Natural killer cell (primary cell): ENCODE measurements around the gene PPP2R2D. TPM values are rescaled to one million over a fixed set of nuclear protein-coding genes. Genes with fewer than 3 reads are reported as not detected.
A peak's percentile ranks its signal among the peaks of the same experiment; 100 is the strongest.

Experiments
- ATAC-seq, 3 donors: fragments of 150-1000 bp in 2 of 3; fragments of 200-7000 bp in 1 of 3; cut with Tn5 transposase; 1 replicate in 1 of 3; 2 replicates in 2 of 3; pipeline ENCODE4 v1.10.0; 2021; ENCODE audit warnings: mild to moderate bottlenecking in 2 of 3, moderate library complexity in 2 of 3
- DNase-seq, 2 donors: peaks; one replicate each; pipeline versions ENCODE4 v3.0.0 to v3.0.0-alpha.2; 2013 to 2021; ENCODE audit warnings: mixed read lengths in 1 of 2
- H3K27ac ChIP-seq: one replicate; pipeline ENCODE4 v1.5.1; 2013; ENCODE audit warnings: mild to moderate bottlenecking, low read length
- H3K27me3 ChIP-seq: one replicate; pipeline ENCODE4 v1.6.1; 2013; ENCODE audit warnings: low read length; ENCODE audit not compliant: control insufficient read depth, insufficient read depth
- H3K36me3 ChIP-seq: one replicate; pipeline ENCODE4 v1.6.1; 2013; ENCODE audit warnings: low read length; ENCODE audit not compliant: control insufficient read depth, insufficient read depth
- H3K4me1 ChIP-seq: one replicate; pipeline ENCODE4 v1.6.1; 2013; ENCODE audit warnings: low read length; ENCODE audit not compliant: control insufficient read depth, insufficient read depth
- H3K4me3 ChIP-seq: one replicate; pipeline ENCODE4 v1.5.1; 2013; ENCODE audit warnings: low read length
- H3K9me3 ChIP-seq: one replicate; pipeline ENCODE4 v1.6.1; 2013; ENCODE audit warnings: low read length; ENCODE audit not compliant: control insufficient read depth, insufficient read depth
- H3K27ac Mint-ChIP-seq, 2 donors: one replicate each; pipeline ENCODE4 v1.8.0; 2022; ENCODE audit warnings: mild to moderate bottlenecking in 2 of 2, mixed read lengths in 2 of 2, moderate library complexity in 1 of 2
- H3K27me3 Mint-ChIP-seq, 2 donors: one replicate each; pipeline ENCODE4 v1.8.0; 2022; ENCODE audit warnings: low read depth in 2 of 2, mixed read lengths in 2 of 2
- H3K36me3 Mint-ChIP-seq: one replicate; pipeline ENCODE4 v1.8.0; 2022; ENCODE audit warnings: mixed read lengths
- H3K4me1 Mint-ChIP-seq, 2 donors: one replicate each; pipeline ENCODE4 v1.8.0; 2022; ENCODE audit warnings: mixed read lengths in 2 of 2
- H3K4me3 Mint-ChIP-seq: one replicate; pipeline ENCODE4 v1.8.0; 2022; ENCODE audit warnings: mild to moderate bottlenecking, moderate library complexity, mixed read lengths
- H3K9me3 Mint-ChIP-seq, 2 donors: one replicate each; pipeline ENCODE4 v1.8.0; 2022; ENCODE audit warnings: mixed read lengths in 2 of 2
- CTCF ChIP-seq: fragments of 200-600 bp; IDR thresholded peaks from one replicate; pipeline ENCODE4 v1.8.0; 2022; ENCODE audit warnings: antibody characterized with exemption
- WGBS: methylation state at CpG from one replicate; pipeline ENCODE4 v1.1.7; 2013; ENCODE audit warnings: missing lambda C conversion rate; ENCODE audit not compliant: insufficient coverage; 5-methylcytosine and 5-hydroxymethylcytosine counted together
- intact Hi-C: fragments of 100-400 bp; cut with micrococcal nuclease; formaldehyde crosslinking; loops from one replicate; pipeline ENCODE4 v1.14.2; 2022
- total RNA-seq, 4 donors: library from RNA; stranded (reverse); fragments of 120-200 nt in 1 of 4; gene quantifications; one replicate each; pipeline versions ENCODE4 v1.2.3 to v1.2.4, GENCODE V29; 2013 to 2022

PPP2R2D gene
- total RNA-seq, 3 donors from 2014 or later (not counting 1 experiment from before 2014, with no cell fraction given): 28.6 to 39.8 (median 35.8) TPM

GRCh38 chr10:131998845-131999681 lies 98.3 kb downstream of the PPP2R2D start:
- Histone ChIP-seq H3K27me3 (no peaks in the 10 kb centered on the region), H3K9me3 (no peaks in the 10 kb centered on the region), H3K4me3 (no peak overlapping the region), H3K36me3 (no peaks in the 10 kb centered on the region), H3K27ac (no peak overlapping the region), H3K4me1 (no peaks in the 10 kb centered on the region)
- no peak overlapping the region for H3K4me3 Mint-ChIP-seq
- ATAC-seq: no peak
- no peak for TF ChIP-seq CTCF
- H3K4me1 Mint-ChIP-seq: no peaks in the 10 kb centered on the region
- H3K27ac Mint-ChIP-seq: no peak overlapping the region
- H3K27me3 Mint-ChIP-seq: peaks cover 12 to 13% of the 10 kb centered on the region in 2 donors
- intact Hi-C loops: no loop called here
- no peaks in the 10 kb centered on the region for H3K36me3 Mint-ChIP-seq
- no peak for DNase-seq
- 89% methylated on average over 18 of the region's 18 CpGs for WGBS
- no peaks in the 10 kb centered on the region for H3K9me3 Mint-ChIP-seq

GRCh38 chr10:132001238-132001972 lies 100.6 kb downstream of the PPP2R2D start:
- no peak overlapping the region for H3K27ac ChIP-seq
- WGBS: 72% methylated on average over 14 of the region's 15 CpGs
- H3K36me3 ChIP-seq: no peaks in the 10 kb centered on the region
- Mint-ChIP-seq H3K36me3 (no peaks in the 10 kb centered on the region), H3K9me3 (no peaks in the 10 kb centered on the region), H3K27ac (no peak overlapping the region), H3K4me1 (no peaks in the 10 kb centered on the region), H3K27me3 (peaks cover 12 to 13% of the 10 kb centered on the region in 2 donors), H3K4me3 (no peak overlapping the region)
- H3K4me1 ChIP-seq: no peaks in the 10 kb centered on the region
- no peak for TF ChIP-seq CTCF
- H3K4me3 ChIP-seq: no peak overlapping the region
- DNase-seq (peak in 1 of 2 donors; percentile 22), ATAC-seq (peak in 2 of 3 donors; percentile 17 to 21)
- H3K9me3 ChIP-seq: peaks cover 4% of the 10 kb centered on the region
- intact Hi-C loops: no loop called here
- no peaks in the 10 kb centered on the region for H3K27me3 ChIP-seq

GRCh38 chr10:132002004-132002403 lies 101.2 kb downstream of the PPP2R2D start:
- H3K4me3 ChIP-seq: no peak overlapping the region
- Mint-ChIP-seq H3K36me3 (no peaks in the 10 kb centered on the region), H3K4me3 (no peak overlapping the region), H3K9me3 (no peaks in the 10 kb centered on the region), H3K4me1 (no peaks in the 10 kb centered on the region), H3K27ac (no peak overlapping the region), H3K27me3 (peaks cover 9 to 17% of the 10 kb centered on the region in 2 donors)
- no peaks in the 10 kb centered on the region for H3K27me3 ChIP-seq
- intact Hi-C loops: no loop called here
- H3K4me1 ChIP-seq: no peaks in the 10 kb centered on the region
- no peaks in the 10 kb centered on the region for H3K36me3 ChIP-seq
- H3K9me3 ChIP-seq: peaks cover 4% of the 10 kb centered on the region
- ATAC-seq (no peak), DNase-seq (no peak)
- no peak for TF ChIP-seq CTCF
- 93% methylated on average over 4 of the region's 4 CpGs for WGBS
- H3K27ac ChIP-seq: no peak overlapping the region
